Pulmonary artery endothelial cell (primary cell): ENCODE data around the gene LAMA5. TPM values are rescaled to one million over a fixed set of nuclear protein-coding genes. Genes with fewer than 3 reads are reported as not detected.

ENCODE experiments used
- DNase-seq: peaks from one replicate; pipeline ENCODE4 v3.0.0-alpha.2; 2011; ENCODE audit warnings: low read depth, low spot score
- total RNA-seq: library from RNA; depleted of rRNA; stranded (reverse); fragments of >200 nt; gene quantifications from 2 replicates; pipeline ENCODE4 v1.2.3, GENCODE V29; 2014

Gene LAMA5
- total RNA-seq, 1 donor from 2014 or later, result 60.6 TPM

DNA sequence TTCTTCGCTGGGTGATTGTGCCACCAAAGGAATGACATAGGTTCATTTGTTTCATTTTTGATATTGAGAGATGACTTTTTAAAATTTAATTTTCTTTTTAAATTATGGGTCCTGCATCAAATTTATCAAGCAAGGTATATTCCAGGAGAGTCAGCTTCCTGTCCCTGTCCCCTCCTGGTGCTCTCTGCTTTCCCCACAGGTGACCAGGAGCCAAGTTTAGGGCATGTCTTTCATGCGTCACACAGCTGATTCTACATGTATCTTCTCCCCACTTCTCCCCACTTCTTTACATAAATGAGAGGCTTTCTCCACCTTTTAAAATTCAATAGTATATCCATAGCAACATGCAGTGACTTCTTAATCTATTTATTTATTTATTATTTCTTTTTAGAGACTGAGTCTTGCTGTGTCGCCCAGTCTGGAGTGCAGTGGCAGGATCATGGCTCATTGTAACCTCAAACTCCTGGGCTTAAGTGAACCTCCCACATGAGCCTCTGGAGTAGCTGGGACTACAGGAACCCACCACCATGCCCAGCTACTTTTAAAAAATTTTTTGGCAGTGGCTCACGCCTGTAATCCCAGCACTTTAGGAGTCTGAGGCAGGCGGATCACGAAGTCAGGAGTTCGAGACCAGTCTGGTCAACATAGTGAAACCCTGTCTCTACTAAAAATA, 98.7 kb downstream of the LAMA5 start:
- DNase-seq, result no peak

DNA sequence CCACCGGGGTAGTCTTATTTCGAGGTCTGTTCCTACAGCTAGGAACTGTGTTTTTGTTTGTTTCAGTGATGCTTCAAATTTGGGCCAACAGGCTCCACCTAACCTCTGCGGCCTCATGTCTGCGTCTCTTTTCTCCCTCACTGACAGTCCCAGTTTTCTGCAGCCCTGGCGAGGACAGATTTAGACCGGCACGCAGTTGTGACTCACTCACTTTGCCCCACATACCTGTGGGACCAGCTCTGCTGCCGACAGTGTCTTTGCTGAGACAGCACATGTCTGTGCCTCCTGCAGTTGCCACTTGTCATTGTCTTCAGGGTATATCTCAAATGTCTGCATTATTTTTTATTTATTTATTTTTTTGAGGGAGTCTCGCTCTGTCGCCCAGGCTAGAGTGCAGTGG, 99.6 kb downstream of the LAMA5 start:
- no peak for DNase-seq

DNA sequence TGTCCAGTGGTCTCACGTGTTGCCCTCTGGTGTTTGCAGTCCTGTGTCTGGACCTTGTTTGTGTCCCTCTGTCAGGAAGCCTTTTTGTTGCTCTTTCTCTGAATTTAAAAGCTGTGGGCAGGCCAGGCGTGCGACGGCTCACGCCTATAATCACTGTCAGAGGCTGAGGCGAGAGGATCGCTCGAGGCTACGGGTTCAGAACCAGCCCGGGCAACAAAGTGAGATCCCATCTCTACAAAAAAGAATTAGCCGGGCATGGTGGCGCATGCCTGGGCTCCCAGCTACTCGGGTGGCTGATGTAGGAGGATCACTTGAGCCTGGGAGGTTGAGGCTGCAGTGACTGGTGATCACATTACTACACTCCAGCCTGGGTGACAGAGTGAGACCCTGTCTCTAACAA, 100.3 kb downstream of the LAMA5 start:
- DNase-seq, result no peak

DNA sequence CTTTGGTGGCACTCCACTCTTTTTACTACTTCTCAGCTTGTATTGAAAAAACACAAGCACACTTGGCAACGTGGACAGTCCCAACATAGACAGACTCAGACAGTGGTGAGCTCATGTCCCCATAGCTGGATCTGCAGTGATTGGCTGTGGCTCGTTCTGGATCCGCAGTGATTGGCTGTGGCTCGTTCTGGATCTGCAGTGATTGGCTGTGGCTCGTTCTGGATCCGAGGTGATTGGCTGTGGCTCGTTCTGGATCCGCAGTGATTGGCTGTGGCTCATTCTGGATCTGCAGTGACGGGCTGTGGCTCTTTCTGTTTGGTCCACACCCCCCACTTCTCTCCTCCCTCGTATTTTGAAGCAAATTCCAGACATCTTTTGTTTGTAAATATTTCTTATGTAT, 100.8 kb downstream of the LAMA5 start:
- DNase-seq, result no peak

DNA sequence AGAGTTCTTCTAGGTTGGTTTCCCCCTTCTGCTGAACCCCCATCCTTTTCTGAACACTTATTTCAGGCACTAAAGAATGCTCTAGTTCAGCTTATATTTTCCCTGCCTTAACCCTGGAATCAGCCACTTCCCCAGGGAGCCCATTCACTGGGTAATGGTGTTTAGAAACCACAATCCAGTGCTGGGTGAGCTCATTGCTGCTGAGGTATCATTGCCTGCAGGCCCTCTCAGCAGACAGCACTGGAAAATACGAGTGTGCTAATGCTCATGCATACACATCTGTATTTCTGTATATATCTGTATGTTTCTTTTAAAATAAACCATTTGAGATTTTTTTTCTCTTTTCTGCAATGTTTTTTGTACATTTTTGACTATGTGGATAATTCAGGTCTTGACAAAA, 101.7 kb downstream of the LAMA5 start:
- no peak for DNase-seq

DNA sequence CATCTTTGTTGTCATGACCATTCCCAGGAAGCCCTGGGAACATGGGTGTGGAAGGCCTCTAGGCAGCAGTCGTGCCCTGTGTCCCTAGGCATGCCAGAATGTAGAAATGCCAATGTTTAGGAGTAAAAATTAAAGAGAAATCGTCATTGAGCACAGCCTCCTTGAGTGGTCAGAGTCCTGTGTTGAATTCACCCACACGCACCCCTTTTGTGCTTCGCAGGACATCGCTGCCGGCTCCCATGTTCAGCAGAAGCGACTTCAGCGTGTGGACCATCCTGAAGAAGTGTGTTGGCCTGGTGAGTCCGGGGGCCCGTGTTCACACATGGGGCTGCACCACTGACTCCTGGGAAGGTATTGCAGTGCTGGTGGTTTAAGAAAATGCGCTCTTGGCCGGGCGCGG, 103.7 kb downstream of the LAMA5 start:
- DNase-seq, result no peak

DNA sequence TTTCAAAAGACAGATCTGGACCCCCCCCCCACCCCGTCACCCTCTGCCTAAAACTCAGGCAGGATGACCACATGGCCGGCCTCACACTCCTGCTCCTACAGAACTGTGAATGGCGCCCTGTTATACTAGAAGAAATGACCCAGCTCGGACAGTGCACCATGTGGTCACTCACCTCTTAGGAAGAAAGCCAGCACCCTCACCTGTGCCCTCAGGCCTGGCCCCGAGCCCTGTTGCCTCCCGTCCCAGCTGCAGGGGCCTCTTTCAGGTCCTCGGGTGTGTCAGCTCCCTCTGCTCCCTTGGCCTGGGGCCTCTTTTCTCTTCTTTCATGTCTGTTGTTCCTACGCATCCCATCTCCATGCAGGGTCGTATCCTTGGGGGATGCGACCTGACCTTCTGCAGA, 105.0 kb downstream of the LAMA5 start:
- no peak for DNase-seq

DNA sequence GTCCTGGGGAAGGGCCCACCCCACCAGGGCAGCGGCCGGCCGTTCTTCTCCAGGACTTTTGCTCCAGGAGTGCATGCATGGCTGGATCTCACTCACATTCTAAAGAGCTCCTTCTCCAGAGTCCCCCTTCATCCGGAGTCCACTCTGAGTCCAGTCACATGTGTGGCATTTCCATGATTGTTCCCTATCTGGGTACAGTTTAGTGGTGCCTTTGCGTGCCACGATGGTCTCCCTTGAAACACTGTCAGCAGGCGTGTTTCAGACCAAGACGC, 107.9 kb downstream of the LAMA5 start:
- no peak for DNase-seq

Other genes with a start within 250 kb of the LAMA5 start
- 38.1 and 43.4 TPM in 2 replicates for gene LSM14B, start 244.8 kb downstream of the LAMA5 start, total RNA-seq
- gene PSMA7, start 223.9 kb downstream of the LAMA5 start, total RNA-seq, result 463 and 570 TPM in 2 replicates
- 9.7 and 14.2 TPM in 2 replicates for gene SS18L1, start 223.5 kb downstream of the LAMA5 start, total RNA-seq
- gene MTG2, start 184.3 kb downstream of the LAMA5 start, total RNA-seq, result 17.6 and 22.2 TPM in 2 replicates
- gene HRH3, start 147.0 kb downstream of the LAMA5 start, total RNA-seq, result not detected in 2 replicates
- 20.6 and 21.4 TPM in 2 replicates for gene OSBPL2, start 128.8 kb downstream of the LAMA5 start, total RNA-seq
- 150 and 167 TPM in 2 replicates for gene ADRM1, start 64.3 kb downstream of the LAMA5 start, total RNA-seq
- gene RPS21, start 19.8 kb upstream of the LAMA5 start, total RNA-seq, result 478 and 921 TPM in 2 replicates
- gene CABLES2, start 40.0 kb upstream of the LAMA5 start, total RNA-seq, result 1.2 and 1.4 TPM in 2 replicates
- gene RBBP8NL, start 60.2 kb upstream of the LAMA5 start, total RNA-seq, result not detected in 2 replicates
- 0.07 TPM in 1 of 2 replicates, not detected in the other for gene GATA5, start 108.7 kb upstream of the LAMA5 start, total RNA-seq